Vagina (tissue), 2 donors: ENCODE results near the gene LITAFD. TPM values are rescaled to one million over a fixed set of nuclear protein-coding genes. Genes with fewer than 3 reads are reported as not detected.

ENCODE experiments used
- DNase-seq, 2 donors: peaks; one replicate each; pipeline ENCODE4 v3.0.0-alpha.2; 2017; ENCODE audit errors: extremely low spot score in 2 of 2
- H3K27ac ChIP-seq: fragments of 200-600 bp; sonication (generic); one replicate; pipeline ENCODE4 v1.5.1; 2019
- H3K27me3 ChIP-seq: fragments of 200-600 bp; sonication (generic); one replicate; pipeline ENCODE4 v1.5.1; 2019
- H3K36me3 ChIP-seq, 2 donors: fragments of 200-600 bp; sonication (generic); one replicate each; pipeline ENCODE4 v1.5.1; 2017 to 2019
- H3K4me1 ChIP-seq: fragments of 200-600 bp; sonication (generic); one replicate; pipeline ENCODE4 v1.5.1; 2019
- H3K4me3 ChIP-seq, 2 donors: fragments of 200-600 bp; sonication (generic); 1 replicate in 1 of 2; 2 replicates in 1 of 2; pipeline ENCODE4 v1.5.1; 2016 to 2019
- H3K9me3 ChIP-seq: fragments of 200-600 bp; sonication (generic); one replicate; pipeline ENCODE4 v1.5.1; 2019
- POLR2A ChIP-seq, 2 donors: fragments of 450-650 bp; IDR thresholded peaks; one replicate each; pipeline ENCODE4 v1.6.1; 2017; ENCODE audit warnings: antibody characterized with exemption in 2 of 2, mild to moderate bottlenecking in 2 of 2, moderate library complexity in 2 of 2
- POLR2AphosphoS5 ChIP-seq, 2 donors: sonication (generic); formaldehyde crosslinking; IDR thresholded peaks; one replicate each; pipeline ENCODE4 v1.9.0; 2017; ENCODE audit warnings: antibody characterized with exemption in 2 of 2, mild to moderate bottlenecking in 2 of 2, low read depth in 1 of 2; ENCODE audit not compliant: insufficient read depth in 1 of 2
- intact Hi-C: fragments of 100-400 bp; cut with DNase I; formaldehyde crosslinking; loops from one replicate; pipeline ENCODE4 v1.15.1; 2023
- total RNA-seq: library from RNA; depleted of rRNA; stranded (reverse); fragments of >200 nt; gene quantifications from one replicate; pipeline ENCODE4 v1.2.3, GENCODE V29; 2016
- TF ChIP-seq, protein P1 (sequence below), 3 experiments: fragments of 450-650 bp in 2 of 3; fragments of 200-600 bp in 1 of 3; sonication (generic) in 1 of 3; IDR thresholded peaks; one replicate each; pipeline ENCODE4 v1.5.1; 2017 to 2019; ENCODE audit warnings: antibody characterized with exemption in 3 of 3, mild to moderate bottlenecking in 2 of 3, moderate library complexity in 2 of 3

Gene LITAFD
- total RNA-seq, 1 donor from 2014 or later: not detected

DNA sequence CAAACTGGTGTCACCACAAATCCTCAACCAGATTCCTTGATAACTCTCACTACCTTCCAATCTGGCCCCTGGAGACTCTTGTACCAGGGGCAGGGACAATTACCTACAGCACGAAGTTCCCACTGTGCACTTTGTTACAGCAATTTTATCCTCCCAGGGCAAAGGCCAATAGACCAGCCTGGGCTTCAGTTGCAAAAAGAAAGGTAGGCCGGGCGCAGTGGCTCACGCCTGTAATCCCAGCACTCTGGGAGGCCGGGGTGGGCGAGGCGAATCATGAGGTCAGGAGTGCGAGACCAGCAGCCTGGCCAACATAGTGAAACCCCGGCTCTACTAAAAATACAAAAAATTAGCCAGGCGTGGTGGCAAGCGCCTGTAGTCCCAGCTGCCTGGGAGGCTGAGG is 44.7 kb downstream of the LITAFD start:
- peaks cover 0 to 23% of the 10 kb centered on the region in 2 donors for H3K36me3 ChIP-seq
- no peaks in the 10 kb centered on the region for H3K9me3 ChIP-seq
- intact Hi-C loops: no loop called here

DNA sequence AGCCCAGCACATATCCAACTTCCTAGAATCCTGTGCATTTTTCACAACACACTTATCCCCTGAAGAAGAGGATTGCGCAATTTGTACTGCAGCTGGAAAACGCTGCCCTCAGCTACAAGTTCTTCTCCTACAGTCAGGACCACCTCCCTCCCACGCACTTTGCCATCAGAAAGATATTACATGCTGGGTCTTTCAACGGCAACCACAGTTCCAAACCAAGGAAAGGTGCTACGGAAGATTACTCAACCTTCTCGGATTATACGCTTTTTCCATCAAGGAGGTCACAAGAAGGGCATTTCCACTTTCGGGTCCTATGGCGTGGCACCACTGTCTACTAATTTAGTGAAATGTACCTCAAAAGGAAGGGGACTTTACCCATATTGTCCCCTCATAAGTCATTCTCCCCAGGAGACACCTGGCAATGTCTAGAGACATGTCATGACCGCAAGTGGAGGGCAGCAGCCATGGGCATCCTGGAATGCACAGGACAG is 46.4 kb downstream of the LITAFD start:
- Histone ChIP-seq H3K4me3 (no peak overlapping the region), H3K9me3 (no peaks in the 10 kb centered on the region), H3K4me1 (peaks cover 9% of the 10 kb centered on the region), H3K27ac (no peak overlapping the region), H3K36me3 (peaks cover 0 to 12% of the 10 kb centered on the region in 2 donors), H3K27me3 (no peaks in the 10 kb centered on the region)
- intact Hi-C loops: no loop called here
- DNase-seq: no peak
- TF ChIP-seq POLR2AphosphoS5 (IDR thresholded peaks at IDR 0.05; ENCODE audit: insufficient read depth in 1 of 2, low read depth in 1 of 2) (no peak), POLR2A (IDR thresholded peaks at IDR 0.05) (no peak)
- TF ChIP-seq, protein P1, sequence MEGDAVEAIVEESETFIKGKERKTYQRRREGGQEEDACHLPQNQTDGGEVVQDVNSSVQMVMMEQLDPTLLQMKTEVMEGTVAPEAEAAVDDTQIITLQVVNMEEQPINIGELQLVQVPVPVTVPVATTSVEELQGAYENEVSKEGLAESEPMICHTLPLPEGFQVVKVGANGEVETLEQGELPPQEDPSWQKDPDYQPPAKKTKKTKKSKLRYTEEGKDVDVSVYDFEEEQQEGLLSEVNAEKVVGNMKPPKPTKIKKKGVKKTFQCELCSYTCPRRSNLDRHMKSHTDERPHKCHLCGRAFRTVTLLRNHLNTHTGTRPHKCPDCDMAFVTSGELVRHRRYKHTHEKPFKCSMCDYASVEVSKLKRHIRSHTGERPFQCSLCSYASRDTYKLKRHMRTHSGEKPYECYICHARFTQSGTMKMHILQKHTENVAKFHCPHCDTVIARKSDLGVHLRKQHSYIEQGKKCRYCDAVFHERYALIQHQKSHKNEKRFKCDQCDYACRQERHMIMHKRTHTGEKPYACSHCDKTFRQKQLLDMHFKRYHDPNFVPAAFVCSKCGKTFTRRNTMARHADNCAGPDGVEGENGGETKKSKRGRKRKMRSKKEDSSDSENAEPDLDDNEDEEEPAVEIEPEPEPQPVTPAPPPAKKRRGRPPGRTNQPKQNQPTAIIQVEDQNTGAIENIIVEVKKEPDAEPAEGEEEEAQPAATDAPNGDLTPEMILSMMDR (IDR thresholded peaks at IDR 0.05): no peak

More for the DNA sequence above, 44.7 kb downstream of the LITAFD start:
- H3K4me1 ChIP-seq: peaks cover 9% of the 10 kb centered on the region
- H3K27me3 ChIP-seq: no peaks in the 10 kb centered on the region
- DNase-seq: no peak
- TF ChIP-seq POLR2A (IDR thresholded peaks at IDR 0.05): no peak
- H3K4me3 ChIP-seq: no peak overlapping the region
- no peak overlapping the region for H3K27ac ChIP-seq

- peaks cover 16% of the 10 kb centered on the region for H3K4me1 ChIP-seq
- TF ChIP-seq POLR2A (IDR thresholded peaks at IDR 0.05): no peak
- no peak for TF ChIP-seq POLR2AphosphoS5 (IDR thresholded peaks at IDR 0.05; ENCODE audit: insufficient read depth in 1 of 2, low read depth in 1 of 2)
- TF ChIP-seq, protein P1 (IDR thresholded peaks at IDR 0.05): no peak
- DNase-seq: no peak
- no peaks in the 10 kb centered on the region for H3K9me3 ChIP-seq
- intact Hi-C loops: no loop called here
- H3K4me3 ChIP-seq: no peak overlapping the region
- H3K36me3 ChIP-seq: peaks cover 0 to 12% of the 10 kb centered on the region in 2 donors
- no peak overlapping the region for H3K27ac ChIP-seq
- H3K27me3 ChIP-seq: no peaks in the 10 kb centered on the region
Observed at GRCh38 chr16:8929086-8929748, 47.1 kb downstream of the LITAFD start.

GRCh38 chr16:8931859-8932258 is 49.7 kb downstream of the LITAFD start:
- TF ChIP-seq POLR2AphosphoS5 (IDR thresholded peaks at IDR 0.05; ENCODE audit: insufficient read depth in 1 of 2, low read depth in 1 of 2) (no peak), POLR2A (IDR thresholded peaks at IDR 0.05) (no peak)
- TF ChIP-seq, protein P1 (IDR thresholded peaks at IDR 0.05): no peak
- Histone ChIP-seq H3K9me3 (no peaks in the 10 kb centered on the region), H3K4me1 (peaks cover 40% of the 10 kb centered on the region), H3K36me3 (peaks cover 0 to 12% of the 10 kb centered on the region in 2 donors), H3K27me3 (no peaks in the 10 kb centered on the region), H3K4me3 (no peak overlapping the region), H3K27ac (no peak overlapping the region)
- no peak for DNase-seq
- intact Hi-C loops: no loop called here

GRCh38 chr16:8934601-8935000 is 52.5 kb downstream of the LITAFD start:
- H3K4me3 ChIP-seq: no peak overlapping the region
- H3K27me3 ChIP-seq: no peaks in the 10 kb centered on the region
- H3K27ac ChIP-seq: no peak overlapping the region
- DNase-seq: no peak
- TF ChIP-seq POLR2AphosphoS5 (IDR thresholded peaks at IDR 0.05; ENCODE audit: insufficient read depth in 1 of 2, low read depth in 1 of 2): no peak
- TF ChIP-seq, protein P1 (IDR thresholded peaks at IDR 0.05): no peak
- no peak for TF ChIP-seq POLR2A (IDR thresholded peaks at IDR 0.05)
- peaks cover 0 to 5% of the 10 kb centered on the region in 2 donors for H3K36me3 ChIP-seq
- intact Hi-C loops: no loop called here
- peaks cover 67% of the 10 kb centered on the region for H3K4me1 ChIP-seq
- no peaks in the 10 kb centered on the region for H3K9me3 ChIP-seq

Other genes starting within 250 kb of the LITAFD start
- gene ABAT, start 207.7 kb upstream of the LITAFD start, total RNA-seq: 3.9 TPM
- 2.9 TPM for gene TMEM186, start 84.7 kb upstream of the LITAFD start, total RNA-seq
- 21.4 TPM for gene PMM2, start 84.5 kb upstream of the LITAFD start, total RNA-seq
- 125 TPM for gene CARHSP1, start 13.3 kb upstream of the LITAFD start, total RNA-seq
- 112 TPM for gene USP7, start 81.6 kb downstream of the LITAFD start, total RNA-seq
- 33.6 TPM for gene HAPSTR1, start 209.3 kb downstream of the LITAFD start, total RNA-seq